ENCODE data around the gene KANSL3. TPM values are rescaled to one million over a fixed set of nuclear protein-coding genes. Genes with fewer than 3 reads are reported as not detected.

KANSL3 gene
- total and polyA plus RNA-seq, 2 experiments from 2014 or later = 8.9 to 31.4 TPM

DNA sequence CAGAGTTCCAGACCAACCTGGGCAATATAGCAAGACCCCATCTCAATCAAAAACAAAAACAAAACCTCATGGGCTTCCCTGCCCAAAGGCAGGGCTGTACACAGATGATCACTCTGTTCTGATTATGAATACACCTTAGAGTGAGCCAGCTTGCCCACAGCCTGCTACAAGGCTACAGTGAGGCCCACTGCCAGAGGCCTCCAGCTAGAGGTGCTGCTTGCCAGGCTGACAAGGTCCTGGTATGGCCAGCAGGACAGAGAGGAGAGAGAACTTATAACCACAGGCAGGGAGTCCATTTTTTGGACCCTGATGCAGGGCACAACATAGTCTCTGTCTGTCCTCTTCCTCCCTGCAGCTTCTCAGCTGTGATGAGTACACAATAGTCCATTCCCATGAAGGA is 41.5 kb downstream of the KANSL3 start (continued):
- TF ChIP-seq, protein P1, sequence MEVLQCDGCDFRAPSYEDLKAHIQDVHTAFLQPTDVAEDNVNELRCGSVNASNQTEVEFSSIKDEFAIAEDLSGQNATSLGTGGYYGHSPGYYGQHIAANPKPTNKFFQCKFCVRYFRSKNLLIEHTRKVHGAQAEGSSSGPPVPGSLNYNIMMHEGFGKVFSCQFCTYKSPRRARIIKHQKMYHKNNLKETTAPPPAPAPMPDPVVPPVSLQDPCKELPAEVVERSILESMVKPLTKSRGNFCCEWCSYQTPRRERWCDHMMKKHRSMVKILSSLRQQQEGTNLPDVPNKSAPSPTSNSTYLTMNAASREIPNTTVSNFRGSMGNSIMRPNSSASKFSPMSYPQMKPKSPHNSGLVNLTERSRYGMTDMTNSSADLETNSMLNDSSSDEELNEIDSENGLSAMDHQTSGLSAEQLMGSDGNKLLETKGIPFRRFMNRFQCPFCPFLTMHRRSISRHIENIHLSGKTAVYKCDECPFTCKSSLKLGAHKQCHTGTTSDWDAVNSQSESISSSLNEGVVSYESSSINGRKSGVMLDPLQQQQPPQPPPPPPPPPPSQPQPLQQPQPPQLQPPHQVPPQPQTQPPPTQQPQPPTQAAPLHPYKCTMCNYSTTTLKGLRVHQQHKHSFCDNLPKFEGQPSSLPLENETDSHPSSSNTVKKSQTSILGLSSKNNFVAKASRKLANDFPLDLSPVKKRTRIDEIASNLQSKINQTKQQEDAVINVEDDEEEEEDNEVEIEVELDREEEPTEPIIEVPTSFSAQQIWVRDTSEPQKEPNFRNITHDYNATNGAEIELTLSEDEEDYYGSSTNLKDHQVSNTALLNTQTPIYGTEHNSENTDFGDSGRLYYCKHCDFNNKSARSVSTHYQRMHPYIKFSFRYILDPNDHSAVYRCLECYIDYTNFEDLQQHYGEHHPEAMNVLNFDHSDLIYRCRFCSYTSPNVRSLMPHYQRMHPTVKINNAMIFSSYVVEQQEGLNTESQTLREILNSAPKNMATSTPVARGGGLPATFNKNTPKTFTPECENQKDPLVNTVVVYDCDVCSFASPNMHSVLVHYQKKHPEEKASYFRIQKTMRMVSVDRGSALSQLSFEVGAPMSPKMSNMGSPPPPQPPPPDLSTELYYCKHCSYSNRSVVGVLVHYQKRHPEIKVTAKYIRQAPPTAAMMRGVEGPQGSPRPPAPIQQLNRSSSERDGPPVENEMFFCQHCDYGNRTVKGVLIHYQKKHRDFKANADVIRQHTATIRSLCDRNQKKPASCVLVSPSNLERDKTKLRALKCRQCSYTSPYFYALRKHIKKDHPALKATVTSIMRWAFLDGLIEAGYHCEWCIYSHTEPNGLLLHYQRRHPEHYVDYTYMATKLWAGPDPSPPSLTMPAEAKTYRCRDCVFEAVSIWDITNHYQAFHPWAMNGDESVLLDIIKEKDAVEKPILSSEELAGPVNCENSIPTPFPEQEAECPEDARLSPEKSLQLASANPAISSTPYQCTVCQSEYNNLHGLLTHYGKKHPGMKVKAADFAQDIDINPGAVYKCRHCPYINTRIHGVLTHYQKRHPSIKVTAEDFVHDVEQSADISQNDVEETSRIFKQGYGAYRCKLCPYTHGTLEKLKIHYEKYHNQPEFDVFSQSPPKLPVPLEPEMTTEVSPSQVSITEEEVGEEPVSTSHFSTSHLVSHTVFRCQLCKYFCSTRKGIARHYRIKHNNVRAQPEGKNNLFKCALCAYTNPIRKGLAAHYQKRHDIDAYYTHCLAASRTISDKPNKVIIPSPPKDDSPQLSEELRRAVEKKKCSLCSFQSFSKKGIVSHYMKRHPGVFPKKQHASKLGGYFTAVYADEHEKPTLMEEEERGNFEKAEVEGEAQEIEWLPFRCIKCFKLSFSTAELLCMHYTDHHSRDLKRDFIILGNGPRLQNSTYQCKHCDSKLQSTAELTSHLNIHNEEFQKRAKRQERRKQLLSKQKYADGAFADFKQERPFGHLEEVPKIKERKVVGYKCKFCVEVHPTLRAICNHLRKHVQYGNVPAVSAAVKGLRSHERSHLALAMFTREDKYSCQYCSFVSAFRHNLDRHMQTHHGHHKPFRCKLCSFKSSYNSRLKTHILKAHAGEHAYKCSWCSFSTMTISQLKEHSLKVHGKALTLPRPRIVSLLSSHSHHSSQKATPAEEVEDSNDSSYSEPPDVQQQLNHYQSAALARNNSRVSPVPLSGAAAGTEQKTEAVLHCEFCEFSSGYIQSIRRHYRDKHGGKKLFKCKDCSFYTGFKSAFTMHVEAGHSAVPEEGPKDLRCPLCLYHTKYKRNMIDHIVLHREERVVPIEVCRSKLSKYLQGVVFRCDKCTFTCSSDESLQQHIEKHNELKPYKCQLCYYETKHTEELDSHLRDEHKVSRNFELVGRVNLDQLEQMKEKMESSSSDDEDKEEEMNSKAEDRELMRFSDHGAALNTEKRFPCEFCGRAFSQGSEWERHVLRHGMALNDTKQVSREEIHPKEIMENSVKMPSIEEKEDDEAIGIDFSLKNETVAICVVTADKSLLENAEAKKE (CRISPR knock-in tag; IDR thresholded peaks at IDR 0.05) = no peak
- TF ChIP-seq EZH2phosphoT487 (IDR thresholded peaks at IDR 0.05; ENCODE audit: unreplicated experiment) (no peak), ZNF331 (CRISPR knock-in tag; IDR thresholded peaks at IDR 0.05; ENCODE audit: low read depth) (no peak), ZNF114 (CRISPR knock-in tag; IDR thresholded peaks at IDR 0.05) (no peak), REST (IDR thresholded peaks at IDR 0.05; ENCODE audit: unreplicated experiment) (no peak), CTCF (conservative IDR thresholded peaks at IDR 0.05; ENCODE audit: low read depth in 2 of 2) (no peak)
